AML-193 (cell line): ENCODE measurements around the gene SLC13A2.
"Not testable (repeated sequence)": the region's sequence is repeated elsewhere in the genome, so short reads cannot be mapped to it uniquely, and the experiment has no call there.

ENCODE experiments used
- DNase-seq, 2 experiments: peaks; one replicate each; lab custom pipeline; 2025; lab: John Stamatoyannopoulos, UW

Gene SLC13A2

DNA sequence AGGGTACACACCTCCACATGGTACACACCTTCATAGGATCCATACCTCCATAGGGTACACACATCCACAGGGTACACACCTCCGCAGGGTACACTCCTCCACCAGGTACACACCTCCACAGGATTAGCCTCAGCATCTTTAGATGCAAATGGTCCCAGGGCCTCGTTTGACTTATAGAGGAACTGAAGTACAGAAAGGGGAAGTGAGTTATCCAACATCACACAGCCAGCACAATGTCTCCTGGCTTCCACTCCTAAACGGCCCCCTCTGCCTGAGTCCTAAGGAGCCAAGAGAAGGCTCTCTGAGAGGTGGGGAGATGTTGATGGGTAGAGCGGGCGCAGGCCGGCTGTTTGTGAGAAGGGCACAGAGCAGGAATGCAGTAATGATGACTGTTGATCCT, 44.7 kb downstream of the SLC13A2 start:
- peak; percentile 35 for DNase-seq

DNA sequence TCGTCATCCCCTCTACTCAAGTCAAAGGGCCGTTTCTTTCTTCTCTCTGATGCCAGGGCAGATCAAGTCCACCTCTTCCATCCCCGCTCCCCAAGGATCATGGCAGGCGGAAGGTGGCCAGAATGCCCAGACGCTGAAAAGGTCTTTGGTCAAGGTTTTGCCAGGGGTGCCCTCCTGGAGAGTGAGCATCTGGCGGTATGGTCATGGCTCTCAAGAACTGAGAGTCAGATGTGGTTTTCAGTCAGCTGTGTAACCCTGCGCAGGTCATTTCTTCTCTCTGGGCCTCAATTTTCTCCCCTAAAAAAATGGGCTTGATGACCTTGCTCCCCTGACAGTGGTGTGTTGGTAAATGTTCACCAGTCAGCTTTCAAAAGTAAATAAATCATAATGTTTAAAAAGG, 45.1 kb downstream of the SLC13A2 start:
- no peak for DNase-seq

DNA sequence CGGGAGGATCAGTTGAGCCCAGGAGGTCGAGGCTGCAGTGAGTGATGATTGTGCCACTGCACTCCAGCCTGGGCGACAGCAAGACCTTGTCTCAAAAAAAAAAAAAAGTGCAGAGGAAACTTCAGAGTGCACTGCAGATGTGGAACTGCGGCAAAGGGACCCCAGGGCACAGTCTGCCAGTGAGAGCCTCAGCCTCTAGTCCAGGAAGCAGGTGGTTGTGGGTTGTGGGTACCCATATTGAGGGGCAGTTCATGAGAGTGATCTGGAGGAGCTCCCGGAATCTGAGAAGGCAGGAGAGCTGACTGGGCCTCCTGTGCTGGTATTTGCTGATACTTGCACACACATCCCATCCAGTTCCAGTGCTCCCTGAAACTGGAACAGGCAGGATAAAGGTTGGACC, 45.8 kb downstream of the SLC13A2 start:
- DNase-seq, result no peak

DNA sequence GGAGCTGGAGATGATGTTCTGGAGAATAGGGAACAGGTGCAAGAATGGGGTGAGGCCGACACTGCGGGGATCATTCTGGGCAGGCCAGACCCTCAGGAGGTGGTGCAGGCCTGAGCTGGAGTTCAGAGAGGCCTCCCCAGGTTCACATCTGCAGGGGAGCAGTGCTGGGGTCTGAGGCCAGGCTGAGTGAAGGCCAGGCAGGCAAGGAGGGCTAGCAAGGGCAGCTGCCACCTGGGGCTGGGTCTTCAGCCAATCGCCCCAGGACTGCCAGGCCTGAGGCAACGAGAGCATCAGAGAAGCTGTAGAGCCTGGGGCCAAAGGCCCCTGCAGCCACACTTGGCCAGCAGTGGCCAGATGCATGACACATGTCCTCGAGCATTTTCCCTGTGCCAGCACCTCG, 47.2 kb downstream of the SLC13A2 start:
- no peak for DNase-seq

DNA sequence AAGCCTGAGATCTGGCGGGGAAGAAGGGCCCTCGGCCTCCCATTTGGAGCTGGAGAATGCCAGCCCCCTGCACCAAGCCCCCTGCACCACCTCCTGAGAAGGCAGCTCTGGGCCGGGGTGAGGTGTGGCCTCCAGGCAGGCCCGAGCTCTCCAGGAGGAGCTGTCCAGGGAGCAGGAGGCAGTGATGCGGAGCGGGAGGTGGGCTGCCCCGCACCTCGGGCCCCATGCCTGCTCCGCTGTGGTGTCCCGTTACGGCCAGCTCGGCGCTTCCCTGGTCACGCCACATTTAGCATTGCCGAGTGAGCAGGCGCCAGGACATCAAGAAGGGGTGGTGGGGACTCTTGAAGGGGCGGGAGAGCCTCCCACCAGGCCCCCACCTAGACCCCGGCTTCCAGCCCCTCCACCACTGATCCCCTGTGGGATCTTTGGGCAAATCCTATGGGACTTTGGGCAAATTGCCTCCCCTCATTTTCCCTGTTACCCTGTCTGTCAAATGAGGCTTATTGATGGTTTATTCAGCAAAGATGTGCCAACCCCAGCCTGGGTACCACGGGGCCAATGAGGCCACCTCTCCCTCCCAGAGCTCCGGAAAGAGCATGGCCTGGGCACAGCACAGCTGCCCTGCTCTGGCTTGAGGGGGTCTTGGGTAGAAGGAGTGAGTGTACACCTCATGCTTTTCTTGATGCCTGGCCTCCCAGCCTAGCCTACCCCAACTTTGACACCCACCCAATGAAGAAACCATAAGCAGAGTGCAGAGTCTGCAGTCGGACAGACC, 48.1 kb downstream of the SLC13A2 start:
- DNase-seq, result no peak

DNA sequence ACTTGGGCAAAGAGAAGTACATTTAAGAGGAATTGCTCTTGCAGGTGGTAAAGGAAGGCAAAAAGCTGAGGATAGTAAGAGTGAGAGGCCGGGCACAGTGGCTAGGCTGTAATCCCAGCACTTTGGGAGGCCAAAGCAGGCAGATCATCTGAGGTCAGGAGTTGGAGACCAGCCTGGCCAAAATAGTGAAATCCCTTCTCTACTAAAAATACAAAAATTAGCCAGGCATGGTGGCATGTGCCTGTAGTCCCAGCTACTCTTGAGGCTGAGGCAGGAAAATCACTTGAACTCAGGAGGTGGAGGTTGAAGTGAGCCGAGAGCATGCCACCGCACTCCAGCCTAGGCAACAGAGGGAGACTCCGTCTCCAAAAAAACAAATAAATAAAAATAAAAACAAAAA, 48.8 kb downstream of the SLC13A2 start:
- DNase-seq, result not testable (repeated sequence)

DNA sequence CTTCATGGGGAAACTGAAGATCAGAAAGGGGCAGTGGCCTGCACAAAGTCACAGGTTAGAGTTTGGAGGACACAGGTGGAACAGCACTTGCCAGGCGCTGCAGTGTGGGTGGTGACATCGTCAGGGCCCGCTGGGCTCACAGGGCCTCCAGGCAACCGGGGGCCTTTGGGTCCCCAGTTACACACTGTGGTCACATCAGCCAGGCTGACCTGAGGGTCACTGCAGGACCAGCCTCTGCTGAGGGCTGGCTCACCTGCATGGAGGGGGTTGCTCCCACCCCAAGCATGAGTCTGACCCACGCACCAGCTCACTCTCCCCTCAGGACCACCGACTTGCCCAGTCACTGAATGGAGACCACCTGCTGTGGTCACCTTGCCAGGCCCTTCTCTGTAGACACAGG, 49.7 kb downstream of the SLC13A2 start:
- no peak for DNase-seq

DNA sequence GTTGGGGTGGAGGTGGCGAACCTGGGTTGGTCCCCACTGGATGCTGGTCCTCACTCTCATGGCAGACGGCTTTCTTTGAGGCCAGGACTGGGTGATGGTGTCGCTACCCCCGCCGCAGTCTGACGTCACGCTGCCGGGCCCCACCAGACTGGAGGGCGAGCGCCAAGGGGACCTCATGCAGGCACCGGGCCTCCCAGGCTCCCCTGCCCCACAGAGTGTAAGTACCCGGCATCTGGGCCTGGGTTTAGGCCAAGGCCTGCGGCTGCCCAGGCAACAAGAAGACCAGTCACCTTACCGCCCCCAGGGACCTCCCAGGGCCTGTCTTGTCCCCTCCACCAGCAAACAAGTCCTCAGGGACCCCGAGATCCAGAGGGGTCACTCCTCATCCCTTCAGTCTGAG, 50.4 kb downstream of the SLC13A2 start:
- DNase-seq, result no peak

DNA sequence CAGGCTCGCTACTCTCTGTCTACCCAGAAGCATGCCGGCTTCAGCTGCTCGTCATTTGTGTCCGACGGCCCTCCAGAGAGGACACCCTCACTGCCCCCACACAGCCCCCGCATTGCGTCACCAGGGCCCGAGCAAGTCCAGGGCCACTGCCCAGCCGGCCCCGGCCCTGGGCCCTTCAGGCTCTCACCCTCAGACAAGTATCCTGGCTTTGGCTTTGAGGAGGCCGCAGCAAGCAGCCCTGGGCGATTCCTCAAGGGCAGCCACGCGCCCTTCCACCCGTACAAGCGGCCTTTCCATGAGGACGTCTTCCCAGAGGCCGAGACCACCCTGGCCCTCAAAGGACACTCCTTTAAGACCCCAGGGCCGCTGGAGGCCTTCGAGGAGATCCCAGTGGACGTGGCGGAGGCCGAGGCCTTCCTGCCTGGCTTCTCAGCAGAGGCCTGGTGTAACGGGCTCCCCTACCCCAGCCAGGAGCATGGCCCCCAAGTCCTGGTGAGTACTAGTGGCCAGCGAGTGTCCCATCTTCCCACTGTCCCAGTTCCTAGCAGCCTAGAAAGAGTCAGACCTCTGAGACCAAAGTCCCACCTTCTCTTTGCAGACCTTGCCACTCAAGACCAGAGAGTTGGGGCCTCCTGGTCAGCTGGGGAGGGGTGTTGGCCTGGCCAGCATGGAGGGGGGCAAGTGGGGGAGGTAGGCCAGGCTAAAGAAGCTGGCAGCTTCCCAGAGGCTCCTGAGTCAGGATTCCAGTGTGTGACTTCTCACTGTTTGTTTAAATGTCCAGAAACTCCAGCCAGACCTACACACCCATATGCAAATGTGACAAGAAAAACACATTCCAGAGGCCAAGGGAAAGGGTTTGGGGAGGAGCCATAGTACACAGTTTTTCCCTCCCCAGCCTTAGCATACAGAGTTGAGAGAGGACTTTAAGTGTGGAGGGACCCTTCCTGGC, 51.3 kb downstream of the SLC13A2 start:
- DNase-seq, result no peak

DNA sequence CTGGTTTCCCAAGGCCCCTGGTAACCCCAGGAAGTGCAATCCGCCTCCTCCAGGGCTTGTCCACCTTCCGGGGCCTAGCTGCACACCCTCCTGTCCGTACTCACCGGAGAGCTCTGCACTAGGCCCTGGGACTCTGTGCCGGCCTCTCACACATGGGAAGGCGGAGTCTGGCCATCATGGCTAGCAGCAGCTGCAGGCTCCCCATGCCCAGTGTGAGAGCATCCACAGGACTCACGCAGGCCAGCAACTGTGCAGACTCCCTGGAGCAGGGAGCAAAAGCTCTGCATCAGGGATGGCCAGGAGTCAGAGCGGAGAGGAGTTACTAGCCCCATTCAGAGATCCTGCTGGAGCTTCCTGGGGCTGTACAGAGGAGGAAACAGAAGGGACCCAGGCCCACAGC, 52.9 kb downstream of the SLC13A2 start:
- DNase-seq, result no peak

DNA sequence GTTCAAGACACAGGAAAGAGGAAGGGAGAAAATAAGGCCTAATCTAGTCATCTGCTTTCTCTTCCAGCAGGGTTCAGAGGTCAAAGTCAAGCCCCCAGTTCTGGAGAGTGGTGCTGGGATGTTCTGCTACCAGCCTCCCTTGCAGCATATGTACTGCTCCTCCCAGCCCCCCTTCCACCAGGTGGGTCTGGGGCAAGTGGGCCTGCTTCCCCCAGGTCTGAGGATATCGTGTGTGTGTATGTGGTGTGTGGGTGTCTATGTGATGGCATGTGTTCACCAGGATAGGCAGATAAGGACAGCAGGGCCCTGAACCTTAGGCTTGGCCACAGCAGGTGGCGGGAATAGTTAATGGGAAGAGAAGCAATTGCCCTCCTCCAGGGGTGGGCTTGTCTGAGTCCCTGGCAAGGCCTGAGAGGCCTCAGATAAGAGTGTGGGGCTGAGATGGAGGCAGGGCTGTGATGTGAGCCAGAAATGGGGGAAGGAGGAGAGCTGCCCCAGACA, 53.8 kb downstream of the SLC13A2 start:
- no peak for DNase-seq

DNA sequence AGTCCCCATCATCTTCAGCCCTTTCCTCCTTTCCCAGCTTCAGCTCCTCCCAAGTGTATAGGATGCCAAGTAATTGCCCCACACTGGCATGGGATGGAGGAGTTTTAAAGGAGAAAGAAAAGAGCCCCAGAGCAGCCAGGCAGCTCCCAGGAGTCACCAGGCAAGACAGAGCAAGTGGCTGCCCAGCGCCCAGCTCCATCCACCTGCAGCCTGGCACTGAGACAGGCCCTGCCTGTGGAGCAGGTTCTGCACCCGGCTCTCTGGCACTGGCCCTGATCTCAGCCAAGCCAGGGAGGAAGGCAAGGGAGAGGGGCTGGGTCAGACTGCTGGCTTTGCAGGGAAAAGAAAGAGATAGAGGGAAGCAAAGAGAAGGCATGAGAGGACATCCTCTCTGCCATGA, 54.4 kb downstream of the SLC13A2 start:
- DNase-seq, result no peak

DNA sequence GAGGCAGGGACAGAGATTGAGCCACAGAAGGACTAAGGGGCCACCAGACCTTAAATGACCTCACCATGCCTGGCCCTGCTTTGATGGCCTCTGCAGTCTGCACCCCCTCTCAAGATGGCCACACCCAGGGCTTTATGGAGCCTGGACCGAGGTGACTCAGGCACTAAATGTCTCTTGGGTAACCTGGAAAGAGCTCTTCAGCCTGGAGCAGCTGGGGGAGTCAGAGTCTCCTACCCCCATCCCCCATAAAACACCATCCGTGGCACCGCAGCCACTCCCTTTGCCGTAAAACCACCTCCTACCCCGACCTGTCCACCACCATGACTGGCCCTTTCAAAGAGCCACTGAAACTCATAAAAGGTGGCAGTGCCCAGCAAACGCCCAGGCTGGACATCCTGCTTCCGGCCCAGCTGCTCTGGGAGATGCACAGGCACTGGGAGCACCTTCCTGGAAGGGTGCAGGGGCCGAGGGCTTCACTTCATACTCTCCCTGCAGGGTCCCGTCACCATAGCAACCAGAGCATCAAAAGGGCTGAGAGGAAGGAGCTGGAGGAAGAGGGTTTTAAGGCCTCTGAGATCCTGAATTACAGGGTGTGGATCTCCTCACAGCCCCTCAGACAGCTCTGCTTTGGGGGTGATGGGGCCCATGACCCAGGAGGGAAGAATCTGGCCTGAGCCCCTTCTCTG, 55.0 kb downstream of the SLC13A2 start:
- no peak for DNase-seq

DNA sequence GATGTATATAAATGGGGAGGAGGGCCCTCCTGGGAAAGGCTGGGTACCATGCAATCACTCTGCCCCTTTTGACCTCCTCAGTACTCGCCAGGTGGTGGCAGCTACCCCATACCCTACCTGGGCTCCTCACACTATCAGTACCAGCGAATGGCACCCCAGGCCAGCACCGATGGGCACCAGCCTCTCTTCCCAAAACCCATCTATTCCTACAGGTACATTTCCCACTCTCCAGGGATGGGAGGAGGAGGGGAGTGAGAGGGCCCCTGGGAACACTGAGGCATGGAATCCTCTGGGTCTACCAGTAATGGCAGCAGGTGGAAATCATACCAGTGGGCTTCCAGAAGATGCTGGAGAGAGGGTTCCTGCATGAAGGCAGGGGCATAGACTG, 55.6 kb downstream of the SLC13A2 start:
- DNase-seq, result no peak

DNA sequence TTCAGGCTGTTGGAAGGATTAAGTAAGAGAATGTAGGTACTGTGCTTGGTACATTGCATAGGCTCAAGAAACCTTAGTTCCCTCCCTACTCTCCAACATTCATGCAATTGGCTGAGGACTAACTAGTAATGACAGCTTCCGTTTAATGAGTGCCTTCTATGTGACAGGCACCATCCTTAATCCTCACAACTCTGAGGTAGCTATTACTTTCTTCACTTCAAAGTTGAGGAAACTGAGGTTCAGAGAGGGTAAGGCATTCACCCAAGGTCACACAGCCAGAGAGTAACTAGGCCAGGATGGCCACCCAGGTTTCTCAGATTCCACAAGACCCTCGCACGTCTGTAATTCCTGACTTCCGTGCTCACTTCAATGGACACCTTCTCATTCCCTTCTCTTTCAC, 56.8 kb downstream of the SLC13A2 start:
- no peak for DNase-seq

DNA sequence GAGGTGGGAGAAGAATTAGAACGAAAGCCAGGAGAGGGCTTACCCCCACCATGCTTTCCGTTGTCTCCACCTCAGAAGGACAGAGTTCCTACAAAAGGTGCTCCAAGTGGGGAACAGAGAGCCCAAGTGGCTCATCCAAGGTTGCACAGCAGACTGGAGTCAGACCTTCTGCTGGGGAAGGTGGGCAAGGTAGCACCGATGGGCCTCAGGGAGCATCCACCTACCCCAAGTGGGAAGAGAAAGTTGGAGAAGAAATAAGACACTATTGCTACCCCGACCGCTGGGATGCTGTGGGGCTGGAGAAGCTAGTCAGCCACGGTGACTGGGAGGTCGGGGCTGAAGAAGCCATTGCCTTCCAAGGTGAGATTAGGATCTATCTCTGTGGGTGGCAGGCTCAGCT, 57.5 kb downstream of the SLC13A2 start:
- DNase-seq, result no peak

DNA sequence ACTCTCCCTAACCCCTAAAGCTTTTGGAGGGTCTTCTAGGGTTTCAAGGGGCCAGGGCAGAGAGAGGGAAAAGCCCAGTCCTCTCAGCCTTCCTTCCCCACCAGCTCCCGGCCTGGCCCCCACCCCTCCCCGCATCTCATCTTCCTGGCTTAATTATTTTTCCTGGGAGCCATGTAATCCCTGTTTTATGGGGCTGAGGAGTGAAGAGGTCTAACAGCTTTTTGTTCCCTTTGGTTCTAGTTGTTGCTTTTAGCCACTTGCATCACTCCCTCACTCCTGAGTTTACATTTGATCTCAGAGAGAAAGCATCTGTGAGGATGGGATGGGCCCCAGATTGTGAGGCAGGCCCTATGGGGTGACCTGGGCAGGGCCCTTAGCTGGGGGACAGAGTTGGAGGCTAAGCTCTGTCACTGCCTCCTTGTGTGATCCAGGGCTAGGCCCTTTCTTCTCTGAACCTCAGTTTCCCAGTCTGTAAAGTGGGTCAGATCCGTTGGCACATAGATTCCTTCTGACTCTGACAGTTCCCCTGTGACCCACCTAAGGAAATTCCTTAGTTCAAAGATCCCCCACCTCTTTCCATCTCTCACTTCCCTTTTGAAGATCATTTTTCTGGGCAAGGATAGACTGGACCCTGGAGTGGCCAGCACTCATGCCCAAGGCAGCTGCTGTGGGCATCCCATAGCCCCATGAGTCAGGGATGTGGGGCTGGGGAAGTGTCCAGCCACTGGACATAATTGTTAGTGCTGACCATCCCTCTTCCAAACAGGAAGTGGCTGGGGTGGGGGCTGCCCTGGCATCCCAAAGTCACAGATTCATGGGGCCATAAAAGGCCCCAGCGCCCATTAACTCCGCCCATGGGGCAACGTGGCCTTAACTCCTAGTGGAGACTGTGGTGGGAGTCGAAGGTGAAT, 58.9 kb downstream of the SLC13A2 start:
- no peak for DNase-seq

DNA sequence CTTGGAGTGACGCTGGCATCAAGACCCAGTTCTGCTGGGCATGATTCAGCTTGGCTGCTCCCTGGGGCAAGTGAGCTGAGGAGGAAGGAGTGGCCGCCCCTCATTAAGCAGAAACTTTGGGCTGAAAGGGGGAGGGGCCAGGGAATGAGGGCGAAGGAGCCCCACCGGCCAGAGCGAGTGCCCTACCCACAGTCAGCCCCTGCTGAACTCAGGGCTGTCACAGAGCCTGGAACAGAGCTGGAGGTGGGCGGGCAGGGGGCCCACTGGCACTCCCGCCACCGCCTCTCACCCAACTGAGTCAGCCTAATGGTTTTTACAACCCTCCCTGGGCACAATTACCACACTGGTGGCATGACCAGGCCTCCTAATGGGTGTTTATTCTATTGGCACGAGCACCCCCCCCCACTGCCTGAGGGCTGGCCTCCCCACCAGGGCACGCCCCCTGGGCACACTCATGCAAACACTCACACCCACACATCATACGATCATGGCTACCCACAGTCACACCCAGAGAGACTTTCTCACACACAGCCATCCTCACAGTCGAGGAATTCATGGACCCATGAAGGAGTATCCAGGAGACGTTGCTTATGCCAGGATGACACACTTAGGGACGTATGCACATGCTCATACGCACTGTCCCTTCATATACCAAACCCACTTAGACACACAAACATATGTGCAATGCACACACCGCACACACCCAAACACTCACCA, 59.8 kb downstream of the SLC13A2 start:
- DNase-seq, result no peak

DNA sequence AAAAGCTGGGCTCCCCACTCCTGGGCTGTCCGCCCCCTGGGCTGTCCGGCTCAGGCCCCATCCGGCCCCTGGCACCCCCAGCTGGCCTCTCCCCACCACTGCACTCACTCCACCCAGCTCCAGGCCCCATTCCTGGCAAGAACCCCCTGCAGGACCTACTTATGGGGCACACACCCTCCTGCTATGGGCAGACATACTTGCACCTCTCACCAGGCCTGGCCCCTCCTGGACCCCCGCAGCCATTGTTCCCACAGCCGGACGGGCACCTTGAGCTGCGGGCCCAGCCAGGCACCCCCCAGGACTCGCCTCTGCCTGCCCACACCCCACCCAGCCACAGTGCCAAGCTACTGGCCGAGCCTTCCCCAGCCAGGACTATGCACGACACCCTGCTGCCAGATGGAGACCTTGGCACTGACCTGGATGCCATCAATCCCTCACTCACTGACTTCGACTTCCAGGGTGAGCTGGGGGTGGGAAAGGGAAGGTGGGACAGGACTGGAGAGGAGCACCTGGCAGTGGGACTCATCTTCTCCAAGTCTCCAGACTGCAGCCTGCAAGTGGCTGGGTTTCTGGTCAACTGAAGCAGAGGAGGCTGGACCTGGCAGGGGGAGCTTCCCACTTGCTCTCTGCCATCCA, 61.4 kb downstream of the SLC13A2 start:
- DNase-seq, result no peak

DNA sequence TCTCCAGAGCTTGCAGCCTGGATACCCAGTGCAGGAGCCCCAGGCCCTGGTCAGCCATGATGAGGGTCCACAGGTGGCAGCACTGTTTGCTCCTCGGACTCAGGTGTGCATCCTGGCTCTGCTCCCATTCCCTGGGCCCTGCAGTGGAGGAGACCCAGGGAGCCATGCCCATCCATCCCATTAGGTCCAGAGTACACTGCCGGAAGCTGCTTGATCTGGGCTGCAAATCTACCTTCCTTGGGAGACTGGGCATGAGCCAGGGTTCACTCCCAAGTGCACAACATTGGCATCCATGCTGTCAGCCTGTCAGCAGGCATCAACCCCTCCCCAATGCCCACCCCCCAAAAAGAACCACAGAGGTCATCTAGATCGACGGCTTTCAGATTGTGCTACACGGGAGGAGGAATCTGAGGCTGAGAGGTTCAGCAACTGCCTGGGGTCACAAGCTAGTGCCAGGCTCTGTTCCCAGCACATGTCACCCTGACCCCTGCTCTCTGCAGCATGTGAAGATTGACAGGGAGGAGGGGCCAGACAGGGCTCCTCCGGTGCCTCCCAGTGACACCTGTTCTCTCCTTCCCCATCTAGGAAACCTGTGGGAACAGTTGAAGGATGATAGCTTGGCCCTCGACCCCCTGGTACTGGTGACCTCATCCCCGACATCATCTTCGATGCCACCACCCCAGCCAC, 63.2 kb downstream of the SLC13A2 start:
- no peak for DNase-seq
